Stromal cell of bone marrow (primary cell): ENCODE measurements around the gene PARD6G.

Experiments
- DNase-seq: peaks from one replicate; pipeline ENCODE4 v3.0.0-alpha.2; 2012; ENCODE audit warnings: low read depth

Gene PARD6G

DNA sequence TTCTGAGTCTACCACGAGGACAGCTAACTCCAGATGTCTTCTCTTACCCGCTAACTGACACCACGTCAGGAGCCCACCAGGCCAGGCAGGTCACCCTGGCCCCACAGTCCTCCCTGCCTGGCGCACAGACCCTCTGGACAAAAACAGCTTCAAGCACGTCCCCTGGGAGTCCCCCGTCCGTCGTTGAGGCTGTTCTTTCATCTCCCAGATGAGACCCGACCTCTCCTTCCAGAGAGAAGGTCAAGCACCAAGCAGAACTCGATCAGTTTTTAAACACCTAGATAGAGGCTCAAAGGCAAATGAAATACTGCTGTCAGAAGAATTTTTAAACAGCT is 57.8 kb downstream of the PARD6G start:
- DNase-seq: no peak

DNA sequence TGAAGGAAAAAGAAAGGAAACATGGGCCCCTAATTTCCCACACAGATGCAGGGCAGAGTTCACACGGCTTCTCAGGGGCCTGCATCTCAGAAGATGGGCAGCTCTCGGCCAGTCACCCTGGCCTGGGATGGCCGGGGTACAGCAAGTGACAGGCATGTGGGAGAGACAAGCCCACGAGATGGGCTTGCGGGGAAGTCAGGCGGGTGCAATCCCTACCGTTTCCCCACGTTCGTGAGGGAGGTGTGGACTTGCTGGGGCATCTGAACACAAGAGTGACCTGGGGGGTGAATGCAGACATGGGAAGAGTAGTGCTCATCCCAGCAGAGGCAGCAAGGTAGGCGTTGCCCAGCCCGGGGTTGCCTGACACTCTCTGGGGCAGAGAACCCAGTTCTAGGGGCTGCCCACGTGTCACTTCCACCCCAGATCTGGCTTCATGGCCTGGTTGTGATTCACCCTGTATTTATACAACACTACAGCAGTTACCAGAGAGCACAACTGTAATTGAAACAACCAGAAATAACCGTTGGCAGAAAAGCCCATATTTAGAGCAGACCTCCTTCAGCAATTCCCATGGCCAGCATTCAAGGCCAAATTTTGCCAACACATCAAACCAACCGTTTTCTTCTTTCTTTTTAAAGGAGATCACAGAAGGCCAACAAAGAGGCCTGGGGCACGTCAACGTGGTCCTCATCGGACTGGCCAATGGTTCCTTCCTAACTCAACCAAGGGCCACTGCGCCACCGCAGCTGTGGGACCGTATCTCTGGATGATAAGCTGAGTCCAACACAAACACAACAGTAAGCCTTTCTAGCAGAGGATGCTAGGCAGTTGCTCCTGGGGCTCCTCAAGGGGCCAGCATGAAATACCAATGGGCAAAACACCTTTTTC is 58.4 kb downstream of the PARD6G start:
- DNase-seq: no peak

DNA sequence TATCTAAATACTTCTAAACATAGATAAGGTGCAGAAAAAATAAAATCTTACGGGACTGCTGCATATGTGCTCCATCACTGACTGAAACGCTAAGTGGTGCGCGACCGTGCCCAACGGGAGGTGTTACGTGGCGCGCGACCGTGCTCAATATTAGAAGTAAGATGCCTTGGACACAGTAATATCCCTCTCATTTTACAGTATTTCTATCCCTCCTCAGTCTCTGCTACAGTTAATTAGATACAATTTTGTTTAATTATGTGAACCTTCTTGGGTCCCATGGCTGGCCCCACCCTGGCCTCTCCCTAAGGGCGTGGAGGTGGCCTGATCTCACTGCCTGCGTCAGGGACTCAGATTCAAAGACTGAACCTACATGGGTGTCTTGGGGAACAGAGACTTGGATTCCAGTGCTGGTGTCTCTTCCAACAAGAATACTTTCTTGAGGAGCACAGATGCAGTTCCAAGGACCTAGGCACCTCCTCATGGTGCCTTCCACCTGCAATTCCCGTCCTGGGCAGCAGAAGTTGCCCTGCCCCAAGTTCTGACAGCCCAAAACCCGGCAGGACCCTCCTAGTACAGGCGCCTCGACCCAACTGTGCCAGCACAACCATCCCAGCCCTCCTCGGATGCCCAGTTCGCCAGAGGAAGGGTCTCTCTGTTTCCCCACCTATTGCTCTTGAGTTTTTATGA is 59.2 kb downstream of the PARD6G start:
- no peak for DNase-seq

DNA sequence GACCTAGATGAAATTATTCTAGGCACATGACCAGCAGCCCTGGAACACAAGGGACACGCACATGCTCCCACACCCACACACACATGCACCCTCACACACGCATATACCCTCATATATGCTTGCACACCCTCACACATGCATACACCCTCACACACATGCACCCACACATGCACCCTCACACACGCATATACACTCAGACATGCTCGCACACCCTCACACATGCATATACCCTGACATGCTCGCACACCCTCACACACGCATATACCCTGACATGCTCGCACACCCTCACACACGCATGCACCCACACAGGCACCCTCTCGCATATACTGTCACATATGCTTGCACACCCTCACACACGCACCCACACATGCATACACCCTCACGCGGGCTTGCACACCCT is 61.8 kb downstream of the PARD6G start:
- DNase-seq: no peak

DNA sequence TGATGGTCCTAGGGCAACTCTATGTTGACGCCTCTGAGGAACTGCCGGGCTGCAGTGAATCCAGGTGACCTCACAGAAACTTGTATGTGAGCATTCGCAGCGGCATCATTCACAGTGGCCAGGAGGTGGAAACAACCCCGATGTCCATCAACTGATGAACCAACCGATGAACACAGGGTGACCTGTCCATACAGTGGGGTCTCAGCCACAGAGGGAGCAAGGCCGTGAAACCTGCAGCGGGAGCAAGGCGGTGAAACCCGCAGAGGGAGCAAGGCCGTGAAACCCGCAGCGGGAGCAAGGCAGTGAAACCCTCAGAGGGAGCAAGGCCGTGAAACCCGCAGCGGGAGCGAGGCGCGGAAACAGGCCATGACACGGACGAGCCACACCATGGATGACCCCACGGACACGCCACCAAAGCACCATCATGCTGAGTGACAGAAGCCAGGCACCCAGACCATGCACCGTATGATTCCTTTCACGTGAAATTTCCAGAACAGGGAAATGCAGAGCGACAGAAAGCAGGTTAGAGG is 63.0 kb downstream of the PARD6G start:
- no peak for DNase-seq

DNA sequence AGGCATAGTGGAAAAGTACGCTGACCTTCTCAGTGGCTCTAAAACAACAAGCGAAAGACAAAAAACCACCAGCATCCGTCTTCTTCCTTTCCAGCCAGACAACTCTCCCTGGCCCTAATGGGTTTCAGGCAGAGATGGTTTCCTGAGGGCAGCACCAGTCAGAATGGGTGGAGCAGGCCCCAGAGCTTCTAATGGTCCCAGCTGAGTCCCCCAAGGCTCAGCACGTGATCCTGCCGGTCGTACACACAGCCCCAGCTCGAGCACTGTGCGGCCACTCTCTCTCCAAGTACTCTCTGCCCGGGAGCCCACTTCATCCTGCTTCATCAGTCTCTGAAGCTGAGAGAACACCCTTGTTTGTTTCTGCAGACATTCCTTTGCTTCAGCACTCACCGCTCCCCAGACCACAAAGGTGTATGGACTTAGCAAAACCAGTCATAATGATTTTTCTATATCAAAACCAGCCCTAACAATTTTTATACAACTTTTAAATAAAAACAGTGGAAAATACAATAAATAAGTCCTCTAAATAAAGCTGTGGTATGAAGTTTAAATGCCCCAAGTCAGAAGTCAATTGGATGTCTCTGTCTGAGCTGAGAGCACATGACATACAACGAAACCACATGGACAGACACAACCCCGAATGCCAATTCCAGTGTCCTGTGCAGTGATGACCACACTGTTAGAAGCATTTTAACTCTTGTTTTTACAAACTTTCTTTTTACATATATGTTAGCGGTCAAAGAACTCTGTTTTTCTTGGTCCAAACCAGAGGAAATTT is 63.9 kb downstream of the PARD6G start:
- no peak for DNase-seq

DNA sequence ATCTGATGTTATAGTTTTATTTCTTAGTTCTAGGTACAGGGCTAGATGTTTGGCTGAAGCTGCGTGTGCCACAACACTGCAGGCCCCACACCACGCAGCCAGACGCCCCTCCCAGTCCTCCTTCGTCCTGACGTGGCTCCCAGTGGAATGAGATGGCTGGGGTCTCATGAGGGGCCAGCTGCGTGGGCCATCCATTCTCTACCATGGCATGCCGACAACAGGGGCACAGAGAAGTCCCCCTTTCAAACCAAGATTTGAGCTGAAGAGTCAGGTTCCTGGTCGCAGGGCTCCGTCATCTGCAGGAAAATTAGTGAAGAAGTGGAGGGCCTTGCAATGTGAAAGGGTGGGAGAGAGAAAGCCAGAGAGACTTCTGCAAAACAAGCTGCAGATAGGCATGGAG is 64.5 kb downstream of the PARD6G start:
- DNase-seq: no peak

DNA sequence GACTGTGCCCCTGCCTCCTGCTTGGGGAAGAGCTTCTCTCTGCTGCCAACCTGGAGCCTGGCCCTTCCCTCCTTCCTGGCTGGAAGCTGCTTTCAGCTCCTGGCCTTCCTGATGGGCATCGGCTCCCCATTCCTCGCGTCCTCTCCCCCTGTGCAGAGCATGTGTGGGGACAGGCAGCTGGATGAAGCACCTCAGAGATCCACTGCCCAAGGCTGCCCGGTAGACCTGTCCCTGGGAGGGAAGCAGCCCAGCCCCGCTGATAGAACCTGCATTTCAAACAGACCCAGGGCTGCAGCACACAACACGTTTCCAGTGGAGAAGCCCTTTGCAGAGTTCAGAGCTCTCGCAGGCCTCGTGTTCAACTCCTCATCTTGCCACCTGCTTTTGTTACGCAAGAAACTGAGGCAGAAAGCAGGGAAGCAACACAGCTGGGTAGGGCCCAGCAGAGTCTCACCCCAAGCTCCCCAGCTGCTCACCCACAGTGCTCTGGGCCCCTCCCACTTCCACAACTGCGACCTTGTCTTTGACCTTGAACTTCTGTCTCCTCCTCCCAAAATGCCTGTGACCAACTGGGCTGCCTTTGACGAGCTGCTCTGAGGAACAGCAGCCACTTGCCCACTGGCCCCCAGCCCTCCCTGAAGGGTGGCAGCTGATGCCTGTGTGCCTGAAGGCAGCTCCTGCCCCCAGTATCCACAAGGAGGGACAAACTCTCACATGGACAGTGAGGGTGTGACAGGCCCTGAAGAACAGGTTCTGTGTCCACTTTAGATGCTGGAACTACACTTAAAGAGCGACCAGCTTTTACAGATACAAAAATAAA is 65.5 kb downstream of the PARD6G start:
- no peak for DNase-seq

DNA sequence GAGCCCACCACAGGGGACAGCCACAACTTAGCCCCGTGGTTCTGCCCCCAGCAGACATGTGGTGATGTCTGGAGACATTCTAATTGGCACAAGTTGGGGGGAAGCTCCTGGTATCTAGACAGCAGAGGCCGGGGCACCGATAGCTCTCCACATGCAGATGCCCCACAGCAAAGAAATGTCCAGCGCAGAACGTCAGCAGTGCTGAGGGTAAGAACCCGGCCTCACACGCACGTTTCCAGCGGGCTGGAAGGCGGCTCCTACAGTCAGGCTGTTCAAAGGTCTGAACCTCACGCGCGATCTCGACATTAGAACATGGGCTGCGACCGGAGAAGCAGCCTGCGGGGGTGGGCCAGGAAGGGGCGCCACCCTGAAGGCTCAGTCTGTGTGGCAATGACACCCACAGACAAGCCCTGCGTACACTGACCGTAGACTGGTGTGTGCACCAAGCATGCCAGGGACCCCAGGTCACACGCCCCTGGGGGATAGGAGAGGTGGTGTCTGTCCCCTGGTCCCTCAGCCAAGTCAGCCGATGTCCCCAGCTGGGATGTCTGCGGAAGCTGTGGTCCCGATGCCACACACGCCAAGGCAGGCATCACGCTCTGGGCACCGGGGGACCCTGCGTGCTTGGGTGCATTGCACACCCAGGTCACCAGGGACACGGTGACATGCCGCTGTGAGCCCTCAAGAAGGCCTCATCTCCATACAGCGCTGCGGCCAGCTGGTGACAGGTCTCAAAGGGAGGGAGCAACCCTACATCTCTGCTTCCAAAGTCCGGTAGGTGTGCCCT is 66.3 kb downstream of the PARD6G start:
- no peak for DNase-seq

DNA sequence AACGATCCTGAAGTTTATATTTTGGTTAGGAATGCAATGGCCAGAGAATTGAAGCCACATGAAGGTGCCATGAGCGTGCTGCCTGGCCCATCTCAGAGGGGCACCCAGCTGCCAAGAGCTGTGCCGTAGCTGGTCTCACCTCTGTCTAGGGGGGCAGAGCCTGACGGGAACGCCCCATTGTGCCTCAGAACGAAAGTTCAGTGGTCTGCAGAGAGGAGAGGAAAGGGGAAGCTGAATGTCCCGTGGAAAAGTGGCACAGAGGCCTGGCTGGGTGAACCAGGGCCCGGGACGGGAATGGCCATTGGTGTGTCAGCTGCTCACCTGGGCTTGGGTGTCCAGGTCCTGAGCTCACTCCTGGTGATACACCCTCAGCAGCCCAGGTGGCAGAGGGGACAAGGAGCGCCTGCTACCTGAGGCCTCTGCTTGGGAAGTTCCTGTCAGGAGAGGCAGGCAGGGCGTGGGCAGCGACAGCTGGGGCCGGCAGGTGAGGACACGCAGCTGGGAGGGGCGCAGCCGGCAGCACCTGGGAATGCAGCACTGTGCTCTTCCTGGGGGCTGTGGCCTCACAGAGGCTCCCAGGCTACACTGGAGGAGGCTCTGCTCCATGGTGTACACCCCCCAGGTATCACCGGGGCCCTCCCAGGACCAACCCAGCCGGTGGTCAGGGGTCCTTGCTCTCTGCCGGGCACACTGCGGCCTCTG is 67.3 kb downstream of the PARD6G start:
- no peak for DNase-seq

DNA sequence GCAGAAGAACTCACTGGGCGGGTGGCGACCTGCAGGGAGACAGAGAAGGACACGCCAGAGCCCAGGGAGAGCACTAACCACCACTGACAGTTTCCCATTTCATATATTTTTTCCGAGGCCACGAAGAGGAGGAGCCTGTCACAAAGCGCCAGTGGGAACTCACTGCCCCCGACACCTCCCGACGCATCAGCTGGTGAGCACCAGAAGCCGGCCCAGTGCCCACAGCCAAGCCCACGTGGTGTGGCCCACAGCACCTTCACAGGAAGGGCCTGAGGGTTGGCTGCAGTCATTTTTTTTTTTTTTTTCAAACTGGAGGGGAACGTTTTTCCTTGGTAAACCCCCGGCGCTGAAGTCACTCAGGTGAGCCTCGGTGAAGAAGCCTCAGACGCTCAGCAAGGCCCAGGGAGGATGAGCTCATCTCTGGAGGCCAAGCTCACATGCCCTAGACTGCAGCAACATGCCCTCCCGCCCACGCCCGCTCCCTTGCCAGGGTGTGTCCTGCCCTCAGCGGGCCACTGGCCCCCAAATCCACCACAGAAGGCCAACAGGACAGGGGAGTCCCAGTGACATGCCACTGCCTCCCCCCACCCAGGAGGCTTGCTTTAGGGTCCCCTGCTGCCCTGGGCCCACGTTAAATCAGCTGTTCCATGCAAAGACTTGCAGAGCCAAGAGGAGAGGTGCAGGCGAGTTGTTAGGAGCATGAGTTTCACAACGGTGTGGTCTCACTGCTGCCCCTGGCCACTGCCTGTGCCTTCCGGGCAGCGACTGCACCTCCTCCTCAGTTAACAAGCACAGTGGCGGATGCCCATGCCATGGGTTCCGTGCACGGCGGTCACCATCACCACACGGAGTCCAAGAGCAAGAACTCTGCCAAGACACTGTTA is 68.1 kb downstream of the PARD6G start:
- DNase-seq: no peak

DNA sequence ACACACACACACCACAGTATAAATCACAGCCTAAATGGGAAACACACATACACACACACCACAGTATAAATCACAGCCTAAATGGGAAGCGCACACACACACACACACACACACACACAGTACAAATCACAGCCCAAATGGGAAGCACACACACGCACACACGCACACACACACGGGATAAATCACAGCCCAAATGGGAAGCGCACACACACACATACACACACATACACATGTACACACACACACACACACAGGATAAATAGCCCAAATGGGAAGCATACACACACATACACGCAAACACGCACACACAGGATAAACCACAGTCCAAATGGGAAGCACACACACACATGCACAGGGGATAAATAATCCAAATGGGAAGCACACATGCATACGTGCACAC is 70.2 kb downstream of the PARD6G start:
- no peak for DNase-seq

DNA sequence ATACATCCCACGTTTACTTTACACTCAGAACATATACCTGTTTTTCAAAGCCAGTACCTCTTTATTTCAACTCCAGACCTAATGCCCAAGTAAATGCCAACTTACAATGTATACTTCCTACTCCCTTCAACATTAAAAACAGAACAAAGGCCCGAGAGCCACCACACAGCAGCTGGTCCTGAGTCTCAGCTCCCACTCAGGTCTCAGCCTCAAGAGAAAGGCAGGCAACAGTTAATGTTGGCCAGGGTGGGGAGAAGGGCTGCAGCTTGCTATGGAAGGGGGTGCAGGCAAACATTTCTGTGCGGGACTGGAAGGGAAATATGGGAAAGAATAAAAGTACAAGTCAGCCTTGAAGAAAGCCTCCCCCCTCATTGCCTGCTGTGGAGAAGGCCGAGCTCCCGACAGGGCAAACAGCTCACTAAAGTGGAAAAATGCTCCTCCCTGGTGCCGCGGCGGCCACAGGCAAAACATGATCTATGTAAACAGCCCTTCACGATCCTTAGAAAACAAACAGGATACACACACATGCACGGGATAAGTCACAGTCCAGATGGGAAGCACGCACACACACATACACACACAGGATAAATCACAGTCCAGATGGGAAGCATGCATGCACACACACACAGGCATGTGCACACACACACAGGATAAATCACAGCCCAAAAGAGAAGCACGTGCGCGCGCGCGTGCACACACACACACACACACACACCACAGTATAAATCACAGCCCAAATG is 70.8 kb downstream of the PARD6G start:
- no peak for DNase-seq

DNA sequence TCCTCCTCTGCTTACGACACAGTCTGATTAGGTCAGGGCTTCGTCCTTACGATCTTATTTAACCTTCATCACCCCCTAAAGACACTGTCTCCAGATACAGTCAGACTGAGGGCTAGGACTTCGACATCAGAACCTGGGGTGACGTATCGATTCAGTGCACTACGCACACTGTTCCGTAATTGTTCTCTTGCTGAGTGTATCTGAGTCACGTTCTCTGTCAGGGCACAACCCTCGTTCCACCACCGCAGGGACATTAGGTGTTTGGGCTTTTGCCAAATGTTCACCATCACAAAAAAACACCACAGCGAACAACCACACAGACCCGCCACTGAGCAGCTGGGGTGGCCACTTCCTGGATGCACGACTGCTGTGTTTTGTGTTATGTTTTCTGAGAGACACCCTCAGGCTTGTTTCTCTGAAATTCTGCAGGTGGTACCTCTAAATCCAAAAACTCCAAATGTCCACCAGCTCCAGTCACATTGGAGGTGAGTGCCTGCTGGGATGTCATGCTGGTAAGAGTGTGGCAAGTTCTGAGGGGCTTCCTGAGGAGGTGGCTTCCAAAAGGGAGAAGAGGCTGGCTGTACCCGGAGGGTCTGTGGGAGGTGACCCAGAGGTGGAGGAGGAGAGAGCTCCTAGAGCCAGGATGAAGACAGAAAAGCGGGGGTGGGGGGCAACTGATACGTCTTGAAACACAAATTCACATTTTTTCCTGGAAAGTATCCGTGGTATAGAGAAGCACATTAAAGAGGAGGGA is 71.7 kb downstream of the PARD6G start:
- DNase-seq: no peak

DNA sequence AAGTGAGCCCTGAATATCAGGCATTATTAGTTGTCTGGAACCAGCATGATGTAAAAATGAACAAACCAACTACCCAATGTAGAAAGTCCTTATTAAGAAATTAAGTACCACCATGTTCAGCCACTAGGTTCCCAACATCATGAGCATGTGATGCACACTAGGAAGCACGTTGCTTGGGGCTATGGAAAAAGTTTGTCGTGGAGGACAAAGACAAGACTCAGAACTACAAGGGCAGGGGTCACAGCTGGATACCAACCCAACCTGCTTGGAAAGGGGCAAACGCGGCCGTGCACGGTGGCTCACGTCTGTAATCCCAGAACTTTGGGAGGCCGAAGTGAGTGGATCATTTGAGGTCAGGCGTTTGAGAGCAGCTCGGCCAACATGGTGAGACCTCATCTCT is 74.3 kb downstream of the PARD6G start:
- DNase-seq: no peak

DNA sequence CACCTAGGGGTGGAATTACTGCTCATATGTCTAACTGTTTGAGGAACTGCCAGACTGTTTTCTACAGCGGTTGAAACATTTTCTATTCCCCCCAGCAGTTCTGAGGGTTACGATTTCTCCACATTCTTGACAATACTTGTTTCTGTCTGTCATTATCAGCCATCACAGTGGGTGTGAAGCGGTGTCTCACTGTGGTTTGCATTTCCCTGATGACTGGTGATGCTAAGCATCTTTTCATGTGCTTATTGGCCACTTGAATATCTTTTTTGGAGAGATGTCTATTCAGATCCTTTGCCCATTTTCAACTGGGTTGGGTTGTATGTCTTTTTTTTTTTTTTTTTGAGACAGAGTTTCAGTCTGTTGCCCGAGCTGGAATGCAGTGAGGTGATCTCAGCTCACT is 75.3 kb downstream of the PARD6G start:
- DNase-seq: no peak

DNA sequence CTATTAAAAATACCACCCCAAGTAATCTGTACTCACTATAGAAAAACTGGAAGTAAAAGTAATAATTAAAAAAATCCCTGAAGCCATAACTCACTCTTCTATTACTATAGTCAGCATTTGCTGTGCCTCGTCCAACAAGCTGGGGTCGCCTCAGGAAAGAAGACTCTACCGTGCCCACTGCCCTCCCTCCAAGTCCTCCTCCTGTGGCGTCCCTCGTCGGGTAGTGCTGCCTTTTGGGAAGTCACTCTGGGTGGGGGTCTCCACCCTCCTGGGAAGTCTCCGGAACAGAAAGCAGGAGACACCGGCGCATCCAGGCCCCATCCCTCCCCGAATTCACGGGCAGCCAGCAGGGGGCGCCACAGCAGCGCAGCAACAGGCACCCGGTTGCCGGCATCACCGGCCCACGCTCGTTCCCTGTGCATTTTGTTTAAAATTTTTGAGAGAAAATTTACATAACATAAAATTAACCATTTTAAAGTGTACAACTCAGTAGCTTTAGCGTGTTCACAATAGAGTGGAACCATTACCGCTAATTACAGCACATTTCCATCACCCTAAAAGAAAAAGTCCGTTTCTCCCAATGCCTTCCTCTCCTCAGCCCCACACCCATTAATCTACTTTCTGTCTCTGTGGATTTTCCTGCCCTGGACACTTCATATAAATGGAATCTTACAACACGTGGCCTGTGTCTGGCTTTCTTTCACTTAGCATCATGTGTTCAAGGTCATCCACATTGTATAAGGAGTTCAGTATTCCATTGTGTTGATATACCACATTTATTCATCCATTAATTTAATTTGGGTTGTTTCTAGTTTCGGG is 76.1 kb downstream of the PARD6G start:
- no peak for DNase-seq
